GM23248 (cell line): Measurements from ENCODE around the gene IRF3.

Experiments
- EZH2 ChIP-seq: fragments of 200-600 bp; sonication (generic); IDR thresholded peaks from 2 replicates; pipeline ENCODE4 v1.6.1; 2018; ENCODE audit warnings: antibody characterized with exemption, mild to moderate bottlenecking; ENCODE audit not compliant: insufficient read depth, poor library complexity, severe bottlenecking
- EZH2phosphoT487 ChIP-seq: fragments of 200-600 bp; sonication (generic); IDR thresholded peaks from 2 replicates; pipeline ENCODE4 v1.6.1; 2018; ENCODE audit warnings: antibody characterized with exemption, moderate library complexity, mild to moderate bottlenecking, low read depth; ENCODE audit not compliant: insufficient read depth

GRCh38 chr19:49692147-49692506 lies 26.5 kb upstream of the IRF3 start:
- no peak for TF ChIP-seq EZH2phosphoT487
- no peak for TF ChIP-seq EZH2
